ENCODE measurements around the gene PPP2R1A. TPM values are rescaled to one million over a fixed set of nuclear protein-coding genes. Genes with fewer than 3 reads are reported as not detected.
A peak's percentile ranks its signal among the peaks of the same experiment; 100 is the strongest.

PPP2R1A gene
- total RNA-seq, 1 donor from 2014 or later, result 67.4 TPM

DNA sequence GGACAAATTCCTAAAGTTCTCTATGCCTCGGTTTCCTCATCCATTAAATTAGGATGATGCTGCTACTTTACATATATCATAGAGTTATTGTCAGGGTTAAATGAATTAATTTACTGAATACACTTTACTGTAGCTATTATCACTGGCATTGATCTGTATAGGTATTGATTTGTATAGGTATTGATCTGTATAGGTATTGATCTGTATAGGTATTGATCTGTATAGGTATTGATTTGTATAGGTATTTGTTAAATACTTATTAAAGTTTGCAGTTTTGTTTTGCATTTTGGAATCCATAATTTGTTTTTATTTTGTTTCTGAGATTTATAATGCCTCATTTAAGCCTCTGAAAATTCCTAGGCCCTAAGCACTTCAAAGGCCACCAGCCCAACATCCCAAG is 2.4 kb upstream of the PPP2R1A start:
- no peak overlapping the region for H3K4me3 ChIP-seq (ENCODE audit: low read depth, low read length)
- TF ChIP-seq, protein P1, sequence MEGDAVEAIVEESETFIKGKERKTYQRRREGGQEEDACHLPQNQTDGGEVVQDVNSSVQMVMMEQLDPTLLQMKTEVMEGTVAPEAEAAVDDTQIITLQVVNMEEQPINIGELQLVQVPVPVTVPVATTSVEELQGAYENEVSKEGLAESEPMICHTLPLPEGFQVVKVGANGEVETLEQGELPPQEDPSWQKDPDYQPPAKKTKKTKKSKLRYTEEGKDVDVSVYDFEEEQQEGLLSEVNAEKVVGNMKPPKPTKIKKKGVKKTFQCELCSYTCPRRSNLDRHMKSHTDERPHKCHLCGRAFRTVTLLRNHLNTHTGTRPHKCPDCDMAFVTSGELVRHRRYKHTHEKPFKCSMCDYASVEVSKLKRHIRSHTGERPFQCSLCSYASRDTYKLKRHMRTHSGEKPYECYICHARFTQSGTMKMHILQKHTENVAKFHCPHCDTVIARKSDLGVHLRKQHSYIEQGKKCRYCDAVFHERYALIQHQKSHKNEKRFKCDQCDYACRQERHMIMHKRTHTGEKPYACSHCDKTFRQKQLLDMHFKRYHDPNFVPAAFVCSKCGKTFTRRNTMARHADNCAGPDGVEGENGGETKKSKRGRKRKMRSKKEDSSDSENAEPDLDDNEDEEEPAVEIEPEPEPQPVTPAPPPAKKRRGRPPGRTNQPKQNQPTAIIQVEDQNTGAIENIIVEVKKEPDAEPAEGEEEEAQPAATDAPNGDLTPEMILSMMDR (IDR thresholded peaks at IDR 0.05; ENCODE audit: insufficient read depth, low read length, severe bottlenecking), result no peak
- no peaks in the 10 kb centered on the region for H3K36me3 ChIP-seq (ENCODE audit: control insufficient read depth, insufficient read depth, low read length)
- H3K27me3 ChIP-seq (ENCODE audit: control insufficient read depth, insufficient read depth, low read length), result no peaks in the 10 kb centered on the region
- FAIRE-seq (no peak), DNase-seq (ENCODE audit: low read depth) (no peak)

DNA sequence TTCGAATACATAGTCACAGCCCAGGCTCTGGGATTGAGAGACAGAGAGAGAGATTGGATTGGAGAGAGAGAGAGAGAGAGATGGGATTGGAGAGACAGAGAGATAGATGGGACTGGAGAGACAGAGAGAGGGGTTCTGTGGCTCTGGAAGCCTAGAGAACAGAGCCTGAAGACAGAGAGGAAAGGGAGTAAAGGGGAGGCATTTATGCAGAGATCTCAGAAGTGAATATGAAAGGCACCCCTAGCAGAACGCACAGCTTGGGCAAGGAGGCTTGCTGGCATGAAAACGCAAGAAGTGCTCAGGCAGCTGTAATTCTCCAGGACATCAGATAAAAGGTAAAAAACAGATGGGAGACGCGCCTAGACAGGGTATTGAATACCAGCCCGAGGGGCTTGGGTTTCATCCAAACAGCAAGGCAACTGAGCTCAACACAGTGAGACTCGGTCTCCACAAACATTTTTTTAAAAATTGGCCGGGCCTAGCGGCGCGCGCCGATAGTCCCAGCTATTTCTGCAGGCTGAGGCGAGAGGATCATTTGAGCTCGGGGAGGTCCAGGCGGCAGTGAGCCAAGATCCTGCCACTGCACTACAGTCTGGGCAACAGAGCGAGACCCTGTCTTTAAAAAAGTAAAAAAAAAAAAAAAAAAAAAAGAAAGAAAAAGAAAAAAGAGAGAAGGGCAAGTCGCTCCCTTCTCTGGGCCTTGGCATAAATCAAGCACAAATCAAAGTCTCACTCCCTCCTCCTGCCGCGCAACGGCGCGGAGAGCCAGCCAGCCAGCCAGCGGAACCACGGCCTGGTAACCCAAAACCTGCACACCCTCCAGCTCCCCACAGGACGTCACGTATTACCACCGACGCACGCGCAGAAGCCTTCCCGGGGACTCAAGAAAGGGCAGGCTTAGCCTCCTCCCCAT is 774 bp upstream of the PPP2R1A start:
- Histone ChIP-seq H3K27me3 (ENCODE audit: control insufficient read depth, insufficient read depth, low read length) (no peaks in the 10 kb centered on the region), H3K4me3 (ENCODE audit: low read depth, low read length) (peak overlapping the region; percentile 30), H3K36me3 (ENCODE audit: control insufficient read depth, insufficient read depth, low read length) (peaks cover 4% of the 10 kb centered on the region)
- DNase-seq (ENCODE audit: low read depth), result peak; percentile 38
- FAIRE-seq, result no peak
- TF ChIP-seq, protein P1 (IDR thresholded peaks at IDR 0.05; ENCODE audit: insufficient read depth, low read length, severe bottlenecking), result no peak

DNA sequence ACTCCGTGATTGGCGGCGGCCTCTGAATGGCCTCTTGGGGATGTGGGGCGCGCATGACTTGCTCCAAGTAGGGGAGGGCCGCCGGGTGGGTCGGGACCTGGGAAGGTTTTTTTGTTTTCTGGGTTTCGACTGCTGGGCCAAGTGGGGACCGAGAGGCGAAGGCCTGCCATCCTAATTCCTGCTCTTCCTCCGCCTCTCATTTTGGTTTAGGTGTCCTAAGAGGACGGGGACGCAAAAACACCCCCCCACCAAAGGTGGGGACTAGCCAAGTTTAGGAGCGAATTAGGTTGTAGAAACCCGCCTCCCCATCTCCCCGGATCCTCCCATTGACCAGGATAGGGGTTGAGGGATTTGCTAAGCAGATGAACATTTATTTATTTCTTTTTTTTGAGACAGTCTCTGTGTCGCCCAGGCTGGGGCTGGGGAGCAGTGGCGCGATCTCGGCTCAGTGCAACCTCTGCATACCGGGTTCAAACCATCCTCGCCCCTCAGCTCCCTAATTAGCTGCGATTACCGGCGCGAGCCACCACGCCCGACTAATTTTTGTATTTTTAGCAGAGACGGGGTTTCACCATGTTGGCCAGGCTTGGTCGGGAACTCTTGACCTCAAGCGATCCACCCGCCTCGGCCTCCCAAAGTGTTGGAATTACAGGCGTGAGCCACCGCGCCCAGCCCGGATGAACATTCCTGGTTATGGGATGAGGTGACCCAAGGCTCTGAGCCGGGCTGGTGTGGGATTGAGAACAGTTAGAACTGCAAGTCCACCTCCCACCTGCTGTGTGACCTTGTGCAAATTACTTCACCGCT is 838 bp downstream of the PPP2R1A start:
- TF ChIP-seq, protein P1 (IDR thresholded peaks at IDR 0.05; ENCODE audit: insufficient read depth, low read length, severe bottlenecking), result no peak
- H3K27me3 ChIP-seq (ENCODE audit: control insufficient read depth, insufficient read depth, low read length), result no peaks in the 10 kb centered on the region
- FAIRE-seq (no peak), DNase-seq (ENCODE audit: low read depth) (peak; percentile 12)
- peak overlapping the region; percentile 90 for H3K4me3 ChIP-seq (ENCODE audit: low read depth, low read length)
- H3K36me3 ChIP-seq (ENCODE audit: control insufficient read depth, insufficient read depth, low read length), result peaks cover 12% of the 10 kb centered on the region

DNA sequence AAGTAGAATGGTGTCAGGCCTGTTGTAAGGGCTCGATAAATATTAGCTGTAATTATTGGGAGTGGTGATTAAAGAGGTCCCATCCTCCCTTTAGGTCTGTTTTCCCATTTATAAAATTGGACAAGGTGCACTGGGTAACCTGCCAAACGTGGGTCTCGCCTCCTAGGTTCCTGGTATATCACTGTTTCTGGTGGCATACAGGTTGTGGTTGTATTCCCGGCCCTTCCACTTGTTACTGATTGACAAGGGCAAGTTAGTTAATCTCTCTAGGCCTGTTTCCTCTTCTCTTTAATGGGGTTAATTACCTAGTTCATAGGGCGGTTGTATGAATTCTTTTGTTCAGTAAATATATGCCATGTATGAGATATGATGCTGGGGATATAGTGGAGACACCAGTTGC is 1.5 kb downstream of the PPP2R1A start:
- TF ChIP-seq, protein P1 (IDR thresholded peaks at IDR 0.05; ENCODE audit: insufficient read depth, low read length, severe bottlenecking), result no peak
- no peaks in the 10 kb centered on the region for H3K27me3 ChIP-seq (ENCODE audit: control insufficient read depth, insufficient read depth, low read length)
- DNase-seq (ENCODE audit: low read depth) (no peak), FAIRE-seq (no peak)
- peak overlapping the region; percentile 90 for H3K4me3 ChIP-seq (ENCODE audit: low read depth, low read length)
- peaks cover 15% of the 10 kb centered on the region for H3K36me3 ChIP-seq (ENCODE audit: control insufficient read depth, insufficient read depth, low read length)

DNA sequence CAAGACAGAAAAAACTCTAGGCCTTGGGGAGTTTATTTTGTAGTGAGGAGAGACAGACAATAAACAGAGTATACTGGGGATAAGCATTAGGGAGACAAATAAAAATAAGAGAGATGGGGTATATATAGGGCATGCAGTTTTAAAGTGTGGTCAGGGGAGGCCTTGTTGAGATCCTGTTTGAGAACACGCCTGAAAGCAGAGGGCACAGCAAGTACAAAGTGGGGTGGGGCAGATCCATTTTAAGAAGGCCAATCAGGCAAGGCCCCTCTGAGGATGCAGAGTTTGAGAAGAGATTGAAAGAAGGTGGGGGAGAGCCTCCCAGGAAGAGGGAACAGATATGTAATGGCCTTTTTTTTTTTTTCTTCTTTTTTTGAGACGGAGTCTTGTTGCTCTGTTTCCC is 2.1 kb downstream of the PPP2R1A start:
- TF ChIP-seq, protein P1 (IDR thresholded peaks at IDR 0.05; ENCODE audit: insufficient read depth, low read length, severe bottlenecking), result no peak
- no peak for DNase-seq (ENCODE audit: low read depth)
- Histone ChIP-seq H3K27me3 (ENCODE audit: control insufficient read depth, insufficient read depth, low read length) (no peaks in the 10 kb centered on the region), H3K4me3 (ENCODE audit: low read depth, low read length) (no peak overlapping the region), H3K36me3 (ENCODE audit: control insufficient read depth, insufficient read depth, low read length) (peaks cover 17% of the 10 kb centered on the region)
- FAIRE-seq, result no peak

Measured in bronchial epithelial cell (primary cell).